Sigmoid colon (tissue), 4 donors: ENCODE results near the gene MAEA.

Source experiments
- POLR2A ChIP-seq, 2 donors: fragments of 450-650 bp; IDR thresholded peaks; one replicate each; pipeline ENCODE4 v1.6.1; 2016; ENCODE audit warnings: antibody characterized with exemption in 2 of 2, mild to moderate bottlenecking in 2 of 2, moderate library complexity in 2 of 2
- POLR2AphosphoS5 ChIP-seq, 4 donors: sonication (generic); formaldehyde crosslinking; IDR thresholded peaks; one replicate each; pipeline ENCODE4 v1.6.1; 2017; ENCODE audit warnings: antibody characterized with exemption in 4 of 4
- TF ChIP-seq, protein P1 (sequence below), 4 experiments: fragments of 450-650 bp in 3 of 4; fragments of 200-600 bp in 1 of 4; IDR thresholded peaks; one replicate each; pipeline ENCODE4 v1.5.1; 2016 to 2019; ENCODE audit warnings: antibody characterized with exemption in 4 of 4, mild to moderate bottlenecking in 3 of 4, moderate library complexity in 2 of 4

DNA sequence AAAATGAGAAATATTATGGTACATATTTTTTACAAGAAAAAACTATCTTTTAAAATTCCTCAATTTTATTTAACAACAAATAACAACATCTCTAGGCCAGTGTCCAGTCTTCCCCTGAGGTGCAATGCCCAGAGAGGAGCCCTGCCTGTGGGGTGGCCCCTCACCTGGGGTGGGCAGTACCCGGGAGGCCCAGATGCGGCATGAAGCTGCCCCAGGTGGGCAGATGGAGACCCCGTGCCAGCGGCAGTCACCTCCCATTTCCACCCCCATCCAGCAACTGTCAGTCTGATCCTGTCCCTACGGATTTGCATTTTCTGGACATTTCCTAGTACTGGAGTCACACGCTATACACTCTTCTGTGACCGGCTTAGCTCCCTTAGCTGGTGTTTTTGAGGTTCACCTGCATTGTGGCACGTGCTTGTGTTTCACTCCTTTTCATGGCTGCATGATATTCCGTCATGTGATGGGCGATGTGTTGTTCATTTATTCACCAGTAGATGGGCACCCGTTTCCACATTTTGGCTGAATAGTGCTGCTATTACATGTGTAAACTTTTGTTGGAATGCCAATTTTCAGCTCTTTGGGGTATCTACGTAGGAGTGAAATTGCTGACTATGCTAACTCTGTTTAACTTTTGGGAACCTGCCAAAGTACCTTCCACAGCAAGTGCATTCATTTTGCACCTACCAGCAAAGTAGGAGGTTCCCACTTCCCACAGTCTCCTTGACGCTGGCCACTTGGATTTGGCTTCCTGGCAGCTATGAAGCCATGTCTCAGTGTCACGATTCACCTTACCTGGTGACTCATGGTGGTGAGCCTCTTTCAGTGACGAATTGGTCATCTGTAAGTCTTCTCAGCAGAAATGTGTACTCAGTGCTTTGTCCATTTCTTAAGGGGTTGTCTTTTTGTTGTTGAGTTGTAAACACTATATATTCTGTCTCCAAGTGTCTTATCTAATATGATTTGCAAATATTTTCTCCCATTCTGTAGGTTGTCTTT is 11.7 kb upstream of the MAEA start:
- TF ChIP-seq POLR2AphosphoS5 (IDR thresholded peaks at IDR 0.05) (no peak), POLR2A (IDR thresholded peaks at IDR 0.05) (no peak)
- TF ChIP-seq, protein P1, sequence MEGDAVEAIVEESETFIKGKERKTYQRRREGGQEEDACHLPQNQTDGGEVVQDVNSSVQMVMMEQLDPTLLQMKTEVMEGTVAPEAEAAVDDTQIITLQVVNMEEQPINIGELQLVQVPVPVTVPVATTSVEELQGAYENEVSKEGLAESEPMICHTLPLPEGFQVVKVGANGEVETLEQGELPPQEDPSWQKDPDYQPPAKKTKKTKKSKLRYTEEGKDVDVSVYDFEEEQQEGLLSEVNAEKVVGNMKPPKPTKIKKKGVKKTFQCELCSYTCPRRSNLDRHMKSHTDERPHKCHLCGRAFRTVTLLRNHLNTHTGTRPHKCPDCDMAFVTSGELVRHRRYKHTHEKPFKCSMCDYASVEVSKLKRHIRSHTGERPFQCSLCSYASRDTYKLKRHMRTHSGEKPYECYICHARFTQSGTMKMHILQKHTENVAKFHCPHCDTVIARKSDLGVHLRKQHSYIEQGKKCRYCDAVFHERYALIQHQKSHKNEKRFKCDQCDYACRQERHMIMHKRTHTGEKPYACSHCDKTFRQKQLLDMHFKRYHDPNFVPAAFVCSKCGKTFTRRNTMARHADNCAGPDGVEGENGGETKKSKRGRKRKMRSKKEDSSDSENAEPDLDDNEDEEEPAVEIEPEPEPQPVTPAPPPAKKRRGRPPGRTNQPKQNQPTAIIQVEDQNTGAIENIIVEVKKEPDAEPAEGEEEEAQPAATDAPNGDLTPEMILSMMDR (IDR thresholded peaks at IDR 0.05): no peak
